Prostate gland (tissue), 2 donors: ENCODE data around the gene SLC12A8. TPM values are rescaled to one million over a fixed set of nuclear protein-coding genes. Genes with fewer than 3 reads are reported as not detected.

ENCODE experiments used
- DNase-seq: peaks from one replicate; pipeline ENCODE4 v3.0.0-alpha.2; 2019; ENCODE audit warnings: low spot score
- H3K27ac ChIP-seq, 2 donors: fragments of 200-600 bp; sonication (generic); 2 replicates each; pipeline ENCODE4 v1.5.1; 2017 to 2019
- H3K27me3 ChIP-seq: fragments of 200-600 bp; sonication (generic); replicated peaks from 2 replicates; pipeline ENCODE4 v1.5.1; 2019; ENCODE audit not compliant: insufficient read depth
- H3K36me3 ChIP-seq, 2 donors: fragments of 200-600 bp; sonication (generic); 1 replicate in 1 of 2; 2 replicates in 1 of 2; pipeline versions ENCODE4 v1.5.1 to v1.8.1; 2017 to 2019
- H3K4me1 ChIP-seq: fragments of 200-600 bp; sonication (generic); replicated peaks from 2 replicates; pipeline ENCODE4 v1.5.1; 2019
- H3K4me3 ChIP-seq, 2 donors: fragments of 200-600 bp; sonication (generic); 2 replicates each; pipeline ENCODE4 v1.5.1; 2017 to 2019
- H3K9me3 ChIP-seq: fragments of 200-600 bp; sonication (generic); 2 replicates; pipeline ENCODE4 v1.5.1; 2017
- CTCF ChIP-seq, 4 experiments: fragments of 200-600 bp in 2 of 4; fragments of 450-650 bp in 2 of 4; sonication (generic) in 2 of 4; IDR thresholded peaks; 1 replicate in 3 of 4; 2 replicates in 1 of 4; pipeline ENCODE4 v1.5.1; 2016 to 2019; ENCODE audit warnings: antibody characterized with exemption in 4 of 4, mild to moderate bottlenecking in 2 of 4, moderate library complexity in 2 of 4
- POLR2A ChIP-seq: fragments of 450-650 bp; IDR thresholded peaks from one replicate; pipeline ENCODE4 v1.6.1; 2016; ENCODE audit warnings: antibody characterized with exemption, mild to moderate bottlenecking
- POLR2AphosphoS5 ChIP-seq: sonication (generic); formaldehyde crosslinking; IDR thresholded peaks from one replicate; pipeline ENCODE4 v1.6.1; 2017; ENCODE audit warnings: antibody characterized with exemption
- WGBS: methylation state at CpG from one replicate; pipeline ENCODE4 v1.1.5; 2018; 5-methylcytosine and 5-hydroxymethylcytosine counted together
- intact Hi-C: fragments of 100-400 bp; cut with DNase I; formaldehyde crosslinking; loops from one replicate; pipeline ENCODE4 v1.14.2; 2022
- total RNA-seq, 2 donors: library from RNA; depleted of rRNA; stranded (reverse); fragments of >200 nt; gene quantifications; one replicate each; pipeline ENCODE4 v1.1.0, GENCODE V29; 2016

Gene SLC12A8
- total RNA-seq, 2 donors from 2014 or later, result 6.5 to 16.4 TPM

GRCh38 chr3:125118600-125118999 is 93.9 kb downstream of the SLC12A8 start:
- 96% methylated on average over 8 of the region's 8 CpGs for WGBS
- no peak for TF ChIP-seq POLR2AphosphoS5
- Histone ChIP-seq H3K4me1 (no peaks in the 10 kb centered on the region), H3K4me3 (no peak overlapping the region), H3K27ac (no peak overlapping the region), H3K9me3 (no peaks in the 10 kb centered on the region), H3K36me3 (no peaks in the 10 kb centered on the region), H3K27me3 (no peaks in the 10 kb centered on the region)
- no peak for DNase-seq
- intact Hi-C loops, result loop anchor here (5.0 kb wide), 1 partner anchor 51 kb away; no protein-coding TSS in a partner anchor

DNA sequence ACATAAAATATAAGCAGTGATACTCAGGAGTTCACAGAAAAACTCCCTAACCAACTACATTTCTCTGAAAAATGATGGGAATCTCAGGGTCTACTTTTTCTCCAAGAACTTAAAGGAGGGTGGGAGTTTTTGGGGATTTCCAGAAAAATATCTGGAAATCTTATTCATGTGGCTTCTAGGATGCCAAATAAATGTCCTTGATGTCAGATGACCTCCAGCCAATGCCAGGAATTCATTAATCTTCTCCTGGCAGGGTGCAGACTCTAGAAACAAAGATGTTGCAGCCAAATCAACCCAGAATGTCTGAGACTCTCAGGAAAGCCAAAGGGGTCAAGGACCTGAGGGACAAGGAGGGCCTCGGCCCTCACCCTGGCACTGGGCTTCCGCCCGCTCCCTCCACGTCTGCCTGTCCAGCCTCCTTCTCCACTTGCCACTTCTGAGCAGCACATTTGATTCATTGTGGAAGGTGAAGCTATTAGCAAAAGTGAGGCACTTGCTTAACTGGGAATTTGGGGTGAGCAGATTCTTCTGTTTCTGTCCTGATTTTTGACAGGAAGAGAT is 94.8 kb downstream of the SLC12A8 start:
- TF ChIP-seq POLR2AphosphoS5 (no peak), POLR2A (no peak), CTCF (IDR thresholded peaks at IDR 0.05) (no peak)
- no peaks in the 10 kb centered on the region for H3K4me1 ChIP-seq
- no peaks in the 10 kb centered on the region for H3K9me3 ChIP-seq
- no peak overlapping the region for H3K27ac ChIP-seq
- H3K4me3 ChIP-seq, result no peak overlapping the region
- intact Hi-C loops, result loop anchor here (5.0 kb wide), 1 partner anchor 50 kb away; no protein-coding TSS in a partner anchor
- no peak for DNase-seq
- 75% methylated on average over 4 of the region's 4 CpGs for WGBS
- no peaks in the 10 kb centered on the region for H3K36me3 ChIP-seq
- no peaks in the 10 kb centered on the region for H3K27me3 ChIP-seq

- DNase-seq, result peak; percentile 65
- intact Hi-C loops, result loop anchor here (5.0 kb wide), 1 partner anchor 49 kb away; no protein-coding TSS in a partner anchor
- no peaks in the 10 kb centered on the region for H3K4me1 ChIP-seq
- no peak for TF ChIP-seq POLR2A
- peak; percentile 58 for TF ChIP-seq POLR2AphosphoS5
- H3K36me3 ChIP-seq, result no peaks in the 10 kb centered on the region
- H3K27me3 ChIP-seq, result no peaks in the 10 kb centered on the region
- WGBS, result 49% methylated on average over 6 of the region's 6 CpGs
- H3K9me3 ChIP-seq, result no peaks in the 10 kb centered on the region
- H3K4me3 ChIP-seq, result no peak overlapping the region
- peak overlapping the region in 1 of 2 donors; percentile 27 for H3K27ac ChIP-seq
Measured at GRCh38 chr3:125116311-125117080, 96.1 kb downstream of the SLC12A8 start.

- no peaks in the 10 kb centered on the region for H3K9me3 ChIP-seq
- TF ChIP-seq CTCF (IDR thresholded peaks at IDR 0.05) (no peak), POLR2A (no peak), POLR2AphosphoS5 (no peak)
- no peaks in the 10 kb centered on the region for H3K36me3 ChIP-seq
- H3K4me3 ChIP-seq, result no peak overlapping the region
- 65% methylated on average over 9 of the region's 9 CpGs for WGBS
- intact Hi-C loops, result loop anchor here (5.0 kb wide), 1 partner anchor 48 kb away; no protein-coding TSS in a partner anchor
- no peaks in the 10 kb centered on the region for H3K27me3 ChIP-seq
- no peak for DNase-seq
- H3K27ac ChIP-seq, result no peak overlapping the region
- no peaks in the 10 kb centered on the region for H3K4me1 ChIP-seq
Measured at GRCh38 chr3:125115640-125116039, 96.9 kb downstream of the SLC12A8 start.

GRCh38 chr3:125112981-125113380 is 99.6 kb downstream of the SLC12A8 start:
- no peaks in the 10 kb centered on the region for H3K36me3 ChIP-seq
- H3K27ac ChIP-seq, result no peak overlapping the region
- H3K4me1 ChIP-seq, result no peaks in the 10 kb centered on the region
- no peak for DNase-seq
- no peak overlapping the region for H3K4me3 ChIP-seq
- no peaks in the 10 kb centered on the region for H3K9me3 ChIP-seq
- H3K27me3 ChIP-seq, result no peaks in the 10 kb centered on the region
- intact Hi-C loops, result no loop called here
- no peak for TF ChIP-seq CTCF (IDR thresholded peaks at IDR 0.05)
- TF ChIP-seq POLR2A, result no peak
- TF ChIP-seq POLR2AphosphoS5, result no peak
- WGBS, result 82% methylated on average over 1 of the region's 1 CpG
